ENCODE results near the gene ZNF331.

GRCh38 chr19:53521373-53522202 is 16.4 kb upstream of the ZNF331 start:
- TF ChIP-seq YY1 (IDR thresholded peaks at IDR 0.05; ENCODE audit: insufficient read depth, insufficient read length) = no peak
- TF ChIP-seq SUZ12 (IDR thresholded peaks at IDR 0.05; ENCODE audit: extremely low read depth, insufficient read depth, insufficient read length) = no peak

All from NT2/D1 (cell line).